Ishikawa (cell line): ENCODE results near the gene NFIX.

Source experiments
- EP300 ChIP-seq: IDR thresholded peaks from 2 replicates; pipeline ENCODE4 v1.6.1; 2012; ENCODE audit warnings: borderline replicate concordance
- TAF1 ChIP-seq: IDR thresholded peaks from 2 replicates; pipeline ENCODE4 v1.6.1; 2012; ENCODE audit warnings: low read depth, mild to moderate bottlenecking
- USF1 ChIP-seq: IDR thresholded peaks from 2 replicates; pipeline ENCODE4 v1.6.1; 2012

DNA sequence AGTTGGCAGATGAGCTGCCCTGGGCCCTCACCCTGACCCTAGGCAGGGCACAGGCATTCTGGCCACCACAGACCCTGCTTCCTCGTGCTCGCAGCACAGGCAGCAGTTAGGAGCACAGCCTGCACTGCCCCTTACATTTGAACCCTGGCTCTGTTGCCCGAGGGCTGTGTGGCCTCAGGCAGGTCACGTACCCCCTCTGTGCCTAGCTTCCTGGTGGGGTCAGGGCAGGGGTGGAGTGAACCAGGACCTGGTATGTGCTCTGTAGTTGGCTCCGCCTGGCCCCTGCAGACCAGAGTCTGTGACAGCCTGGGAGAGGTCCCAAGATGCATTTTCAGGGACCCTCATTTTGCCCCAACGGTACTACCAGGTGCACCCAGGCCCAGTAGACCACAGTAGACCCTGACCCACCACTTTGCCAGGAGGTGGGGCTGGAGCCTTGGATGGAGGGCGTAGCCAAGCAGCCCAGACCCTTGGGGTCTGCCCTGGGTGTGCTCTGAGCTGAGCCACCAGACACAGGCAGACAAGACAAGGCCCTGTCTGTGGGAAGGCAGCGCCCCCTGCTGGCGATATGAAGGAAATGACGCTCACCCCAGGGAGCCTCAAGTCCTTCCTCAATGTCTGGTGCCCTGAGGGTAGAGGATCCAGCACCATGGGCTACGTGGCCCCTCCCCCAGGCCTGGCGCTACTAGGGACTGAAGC lies 98.3 kb downstream of the NFIX start:
- no peak for TF ChIP-seq EP300
- TF ChIP-seq USF1: no peak
- no peak for TF ChIP-seq TAF1
